ENCODE data around the gene NAE1. TPM values are rescaled to one million over a fixed set of nuclear protein-coding genes. Genes with fewer than 3 reads are reported as not detected.
"Not testable (repeated sequence)": the region's sequence is repeated elsewhere in the genome, so short reads cannot be mapped to it uniquely, and the experiment has no call there.

Gene NAE1
- 51.1 TPM for total RNA-seq

DNA sequence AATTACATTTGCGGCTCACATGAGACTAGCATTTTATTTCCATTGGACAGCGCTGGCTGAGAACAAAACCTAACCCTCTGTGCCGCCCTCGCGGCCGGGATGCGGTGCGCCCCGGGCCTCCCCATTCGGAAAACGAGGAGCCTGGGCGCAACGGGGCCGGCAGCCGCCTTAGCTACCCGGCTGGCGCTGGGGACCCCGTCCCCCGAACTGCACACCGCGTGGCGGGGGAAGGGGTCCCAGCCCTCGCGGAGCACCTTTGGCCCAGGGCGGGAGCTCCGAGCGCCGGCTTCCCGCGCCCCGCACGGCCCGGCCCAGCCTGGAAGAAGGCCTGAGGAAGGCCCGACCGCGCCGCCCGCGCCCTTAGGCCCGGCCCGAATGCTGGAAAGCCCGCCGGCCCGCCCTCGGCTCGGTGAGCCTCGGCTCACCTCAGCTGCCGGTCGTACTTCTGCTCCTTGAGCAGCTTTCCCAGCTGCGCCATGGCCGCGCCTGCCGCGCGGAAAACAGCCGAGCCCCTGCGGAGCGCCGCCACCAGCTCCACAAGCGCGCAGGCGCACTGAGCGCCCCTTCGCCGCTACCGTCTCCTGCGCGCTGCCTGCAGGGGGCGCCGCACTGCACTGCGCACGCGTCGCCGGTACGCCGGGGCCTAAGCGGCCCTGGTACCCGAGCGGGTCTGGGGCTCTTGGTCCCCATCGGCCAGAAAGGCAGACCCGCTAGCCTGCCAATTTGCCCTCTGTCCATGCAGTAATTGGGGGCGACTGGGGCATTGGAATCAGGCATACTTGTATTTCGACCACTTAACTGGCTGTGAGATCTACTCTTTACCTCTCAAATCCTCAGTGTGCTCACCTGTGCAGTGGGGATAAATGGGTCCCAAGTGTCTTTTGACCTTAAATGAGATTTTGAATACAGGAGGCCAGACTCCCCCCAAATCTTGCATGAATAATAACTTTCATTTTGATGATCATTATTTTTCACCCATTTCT, at the start of gene NAE1:
NAE1 (minus strand) TSS at position 555 of the 983 bp plus-strand sequence; CDS start at position 478, 77 bp downstream.
- DNase-seq: peak; percentile 96

DNA sequence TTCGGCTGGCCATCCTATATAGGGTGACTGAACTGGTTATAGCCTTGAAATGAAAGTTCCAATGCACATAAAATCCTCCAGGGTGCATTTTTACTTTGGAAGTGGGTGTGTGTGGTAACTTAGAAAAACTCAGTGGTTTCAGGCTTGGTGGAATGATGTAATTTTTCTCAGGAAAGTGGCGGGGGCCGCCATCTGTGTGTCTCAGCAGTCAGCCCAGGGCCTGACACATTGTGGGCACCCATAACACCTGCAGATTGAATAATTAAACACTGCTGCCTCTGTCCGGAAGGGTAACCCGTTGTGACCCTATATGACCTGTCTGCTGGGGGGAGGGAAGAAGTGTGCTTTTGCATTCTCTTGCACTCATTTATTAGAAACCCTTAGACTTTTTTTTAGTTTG, 47.3 kb upstream of the NAE1 start:
- no peak for DNase-seq

DNA sequence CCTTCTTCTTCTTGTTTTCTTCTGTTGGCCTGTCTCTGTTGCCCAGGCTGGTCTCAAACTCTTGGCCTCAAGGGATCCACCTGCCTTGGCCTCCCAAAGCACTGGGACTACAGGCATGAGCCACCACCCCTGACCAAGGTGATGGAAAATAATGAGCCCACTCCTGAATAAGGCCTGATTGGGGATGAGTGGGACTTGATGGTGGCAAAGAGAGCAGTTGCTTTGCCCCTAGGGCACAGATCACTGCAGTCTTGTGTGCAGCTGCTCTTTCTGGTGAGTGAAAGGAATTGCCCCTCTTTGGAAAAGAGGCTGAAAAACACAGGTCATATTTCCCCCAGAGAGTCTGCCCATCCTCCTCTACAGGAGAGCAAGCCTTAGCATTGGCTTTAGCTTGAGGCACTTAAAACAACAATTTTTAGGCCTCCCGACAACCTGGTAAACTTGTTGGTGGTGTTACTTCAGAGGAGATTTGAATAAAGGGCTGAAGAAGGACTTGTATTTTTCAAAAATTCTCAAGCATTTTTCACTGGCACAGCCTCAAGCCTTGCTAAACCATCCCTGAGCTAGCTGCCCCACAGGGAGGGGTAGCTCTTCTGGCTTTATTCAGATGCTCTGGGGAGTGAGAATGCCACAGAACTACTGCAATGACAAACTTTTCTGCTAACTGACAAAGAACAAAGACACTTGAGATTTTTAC, 43.5 kb upstream of the NAE1 start:
- DNase-seq: peak; percentile 13

DNA sequence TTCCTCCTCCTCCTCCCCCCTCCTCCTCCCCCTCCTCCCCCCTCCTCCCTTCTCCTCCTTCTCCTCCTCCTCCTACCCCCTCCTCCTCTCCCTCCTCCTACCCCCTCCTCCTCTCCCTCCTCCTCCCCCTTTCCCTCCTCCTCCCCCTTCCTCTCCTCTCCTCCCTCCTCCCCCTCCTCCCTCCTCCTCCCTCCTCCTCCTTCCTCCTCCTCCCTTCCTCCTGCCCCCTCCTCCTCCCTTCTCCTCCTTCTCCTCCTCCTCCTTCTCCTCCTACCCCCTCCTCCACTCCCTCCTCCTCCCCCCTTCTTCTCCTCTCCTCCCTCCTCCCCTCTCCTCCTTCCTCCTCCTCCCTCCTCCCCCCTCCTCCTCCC, 42.9 kb upstream of the NAE1 start:
- no peak for DNase-seq

DNA sequence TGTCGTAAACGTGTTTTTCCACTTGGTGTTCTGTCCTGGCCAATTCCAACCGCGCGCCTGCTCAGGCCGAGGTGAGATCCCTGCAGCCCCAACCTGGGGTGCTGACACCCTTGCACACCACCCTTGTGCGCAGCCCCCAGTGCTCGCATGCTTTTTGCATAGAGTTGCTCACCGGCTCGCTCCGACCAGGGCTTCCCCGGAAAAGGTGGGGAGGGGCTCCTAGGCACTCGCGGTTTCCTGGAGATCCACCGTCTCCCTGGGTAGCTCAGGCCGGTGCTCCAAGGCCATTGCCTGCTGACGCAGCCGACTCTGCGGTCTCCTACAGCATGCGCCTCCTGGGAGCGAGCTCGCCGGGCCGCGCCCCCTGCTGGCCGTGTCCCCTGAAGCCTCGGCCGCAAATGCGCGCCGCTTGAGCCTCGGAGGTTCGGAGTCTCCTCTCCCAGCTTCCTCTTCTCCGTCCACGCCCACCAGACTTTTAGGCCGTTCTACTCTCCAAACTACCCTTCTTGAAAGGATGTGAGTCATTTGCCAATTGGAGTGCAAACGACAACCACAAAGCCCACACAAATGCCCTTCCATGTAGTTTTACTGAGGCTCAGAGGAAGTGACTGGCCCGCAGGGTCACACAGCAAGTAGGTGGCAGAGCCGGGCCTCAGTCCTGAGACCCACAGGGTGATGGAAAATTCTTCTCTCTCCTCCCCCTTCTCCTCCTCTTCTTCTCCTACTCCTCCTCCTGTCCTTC, 42.3 kb upstream of the NAE1 start:
- DNase-seq: peak; percentile 85

DNA sequence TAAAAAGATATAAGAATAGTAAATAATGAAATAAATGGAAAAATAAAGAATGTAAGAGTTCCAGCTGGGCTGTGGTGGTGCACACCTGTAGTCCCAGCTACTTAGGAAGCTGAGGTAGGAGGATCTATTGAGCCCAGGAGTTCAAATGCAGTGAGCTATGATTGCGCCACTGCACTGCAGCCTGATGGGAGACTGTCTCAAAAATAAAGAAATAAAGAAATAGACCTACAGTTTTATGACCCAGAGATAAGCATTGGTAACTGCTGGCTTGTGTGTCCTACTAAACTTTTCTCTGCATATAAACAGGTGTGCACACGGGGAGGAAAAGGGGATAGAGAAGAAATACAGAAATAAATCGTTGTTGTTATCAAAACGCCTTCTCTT, 41.8 kb upstream of the NAE1 start:
- DNase-seq: no peak

DNA sequence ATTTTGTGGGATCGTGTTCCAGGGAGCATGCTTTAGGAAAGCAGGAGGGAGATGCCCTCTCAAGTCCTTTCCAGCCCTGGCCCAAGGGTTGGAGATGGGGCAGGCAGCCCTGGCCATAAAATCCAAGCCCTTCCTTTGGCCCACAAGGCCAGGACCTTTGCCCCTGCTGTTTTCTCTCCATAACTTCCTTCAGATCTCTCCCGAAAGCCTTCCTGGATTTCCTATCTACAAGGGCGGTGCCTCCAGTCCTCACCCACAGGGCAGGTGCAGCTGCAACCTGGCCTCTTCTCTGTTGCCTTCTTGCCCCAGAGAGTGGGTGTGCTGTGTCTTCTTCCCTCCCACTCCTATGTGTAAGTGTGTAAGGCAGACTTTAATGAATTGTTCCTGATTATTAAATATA, 41.1 kb upstream of the NAE1 start:
- DNase-seq: no peak

DNA sequence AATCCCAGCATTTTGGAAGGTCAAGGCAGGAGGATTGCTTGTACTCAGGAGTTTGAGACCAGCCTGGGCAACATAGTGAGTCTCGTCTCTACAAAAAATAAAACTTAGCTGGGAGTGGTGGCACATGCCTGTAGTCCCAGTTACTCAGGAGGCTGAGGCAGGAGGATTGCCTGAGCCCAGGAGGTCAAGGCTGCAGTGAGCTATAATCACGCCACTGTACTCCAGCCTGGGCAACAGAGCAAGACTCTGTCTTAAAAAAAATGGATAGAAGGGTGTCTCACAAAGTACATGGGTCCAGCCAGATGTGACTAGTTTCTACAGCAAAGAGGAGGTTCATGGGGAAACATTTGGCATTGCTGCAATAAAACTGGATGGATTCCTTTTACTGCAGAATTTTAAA, 40.6 kb upstream of the NAE1 start:
- DNase-seq: not testable (repeated sequence)

DNA sequence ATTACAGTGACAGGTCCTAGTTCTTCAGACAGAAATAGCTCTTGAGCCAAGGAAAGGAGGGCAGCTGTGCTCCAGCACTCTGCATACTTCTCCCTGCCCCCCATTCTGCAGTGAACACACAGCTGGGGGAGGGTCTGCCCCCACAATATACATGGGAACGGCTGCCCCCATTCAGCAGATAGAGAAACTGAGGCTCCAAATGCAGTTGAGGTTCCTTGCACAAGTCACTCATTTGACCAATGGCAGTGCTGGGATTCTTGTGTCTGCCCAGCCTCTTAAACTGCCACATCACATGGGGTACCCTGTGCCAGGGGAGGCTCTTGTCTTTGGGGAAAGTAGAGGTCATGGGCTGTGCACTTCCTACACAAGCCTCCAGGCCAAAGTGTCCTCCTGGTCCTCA, 38.6 kb upstream of the NAE1 start:
- DNase-seq: no peak

DNA sequence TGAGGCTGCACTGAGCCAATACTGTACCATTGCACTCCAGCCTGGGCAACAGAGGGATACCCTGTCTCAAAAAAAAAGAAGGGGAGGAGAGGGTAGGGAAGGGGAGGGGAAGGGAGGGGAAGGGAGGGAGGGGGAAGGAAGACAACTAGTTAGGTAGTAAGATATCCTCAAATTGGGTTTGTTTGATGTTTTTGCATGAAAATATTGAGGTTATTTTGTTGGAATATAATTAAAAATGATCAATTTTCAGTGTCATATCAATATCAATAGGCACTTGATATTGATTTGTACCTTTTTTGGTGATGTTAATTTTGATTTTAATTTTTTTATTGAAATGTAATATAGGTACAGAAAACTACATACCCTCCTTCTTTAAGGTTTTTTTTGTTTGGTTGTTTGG, 32.9 kb upstream of the NAE1 start:
- DNase-seq: no peak

DNA sequence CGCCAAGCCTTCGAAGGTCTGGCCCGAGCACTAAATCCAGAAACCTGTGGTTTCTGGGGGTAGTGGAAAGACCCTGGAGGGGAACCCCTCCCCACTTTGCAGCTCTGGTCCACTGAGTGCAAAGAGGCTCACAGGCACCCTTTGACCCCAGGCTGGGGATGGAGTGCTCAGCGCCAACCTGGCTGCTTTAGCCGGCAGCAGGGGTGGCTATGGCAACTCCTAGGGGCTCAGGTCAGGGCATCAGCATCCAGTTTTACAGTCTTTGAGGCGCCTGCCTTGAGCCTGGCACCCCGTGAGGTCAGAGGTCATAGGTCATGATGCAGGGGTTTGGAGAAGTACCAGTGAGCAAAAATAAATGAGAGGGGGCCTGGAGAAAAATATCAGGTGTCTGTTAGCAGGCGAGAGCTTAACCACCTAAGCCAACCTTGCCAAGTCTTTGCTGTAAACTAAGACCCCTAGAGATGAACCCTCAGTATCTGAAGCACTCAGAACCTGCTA, 31.3 kb upstream of the NAE1 start:
- no peak for DNase-seq

DNA sequence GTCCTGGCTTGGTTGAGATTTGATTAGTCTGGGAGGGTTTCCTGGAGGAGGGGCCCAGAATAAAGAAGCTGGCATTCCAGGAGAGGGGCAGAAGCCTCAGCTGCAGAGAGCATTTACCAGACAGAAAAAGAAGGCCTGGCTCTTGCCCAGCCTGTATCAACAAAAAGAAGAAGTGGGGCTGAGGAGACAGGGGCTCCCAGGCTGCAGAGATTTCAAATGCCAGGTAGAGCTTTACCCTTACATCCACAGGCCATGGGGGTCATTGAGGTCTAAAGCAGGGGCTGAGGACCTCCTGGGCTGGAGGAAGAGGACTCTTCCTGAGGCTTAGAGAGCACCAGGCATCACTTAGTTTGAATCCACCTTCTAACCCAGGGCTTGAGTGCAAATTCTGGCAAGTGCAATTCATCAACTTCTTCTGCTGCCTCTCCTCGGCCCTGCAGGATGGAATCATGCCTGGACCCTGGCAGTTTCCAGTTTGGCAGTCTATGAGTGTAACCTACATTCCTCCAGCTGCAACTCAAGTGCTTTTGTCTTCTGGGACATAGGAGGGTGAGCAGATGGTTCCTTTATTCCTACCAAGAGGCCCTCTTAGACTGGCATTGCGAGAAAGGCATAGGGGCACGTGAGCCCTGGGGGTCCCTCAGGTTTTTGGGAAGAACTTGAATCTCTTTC, 28.8 kb upstream of the NAE1 start:
- no peak for DNase-seq

DNA sequence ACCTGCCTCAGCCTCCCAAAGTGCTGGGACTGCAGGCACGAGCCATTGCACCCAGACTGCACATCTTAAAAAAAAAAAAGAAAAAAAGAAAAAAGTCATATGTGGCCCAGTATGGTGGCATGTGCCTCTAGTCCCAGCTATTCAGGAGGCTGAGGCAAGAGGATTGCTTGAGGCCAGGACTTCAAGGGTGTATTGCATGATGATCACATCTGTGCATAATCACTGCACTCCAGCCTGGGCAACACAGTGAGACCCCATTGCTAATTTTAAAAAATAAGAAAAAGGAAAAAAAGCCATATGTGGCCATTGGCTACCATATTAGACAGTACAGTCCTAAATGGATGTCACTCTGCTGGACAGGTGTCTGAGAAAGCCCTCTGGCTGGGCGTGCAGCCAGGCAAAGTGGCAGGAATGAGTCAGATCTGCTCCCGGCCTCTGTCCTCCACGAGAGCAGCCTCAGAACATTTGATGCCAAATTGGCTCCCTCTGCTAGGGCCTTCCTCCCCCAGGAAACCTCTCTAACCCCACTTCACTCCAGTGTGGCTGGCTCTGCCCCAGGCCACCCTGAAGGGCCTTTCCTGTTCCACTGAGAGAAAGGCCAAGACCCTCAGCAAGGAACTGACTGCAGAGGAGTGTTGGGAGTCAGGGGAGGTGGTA, 28.1 kb upstream of the NAE1 start:
- DNase-seq: peak; percentile 64

DNA sequence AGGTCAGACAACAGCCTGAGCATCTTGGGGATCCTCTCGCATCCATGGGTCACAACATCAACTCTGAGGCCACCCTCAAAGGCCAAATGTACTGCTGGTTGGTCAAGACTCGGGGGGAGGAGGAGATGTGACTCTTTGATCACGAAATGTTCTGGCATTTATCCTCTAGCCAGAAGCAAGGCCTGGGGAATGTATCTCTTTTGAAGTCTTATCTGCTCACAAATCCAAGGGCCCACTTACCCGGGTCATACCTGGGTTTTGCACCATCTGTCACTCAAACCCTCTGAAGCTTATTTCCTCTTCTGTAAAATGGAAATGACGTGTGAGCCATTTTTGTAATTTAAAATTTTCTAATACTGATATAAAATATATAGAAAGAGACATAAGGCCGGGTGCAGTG, 26.7 kb upstream of the NAE1 start:
- no peak for DNase-seq

DNA sequence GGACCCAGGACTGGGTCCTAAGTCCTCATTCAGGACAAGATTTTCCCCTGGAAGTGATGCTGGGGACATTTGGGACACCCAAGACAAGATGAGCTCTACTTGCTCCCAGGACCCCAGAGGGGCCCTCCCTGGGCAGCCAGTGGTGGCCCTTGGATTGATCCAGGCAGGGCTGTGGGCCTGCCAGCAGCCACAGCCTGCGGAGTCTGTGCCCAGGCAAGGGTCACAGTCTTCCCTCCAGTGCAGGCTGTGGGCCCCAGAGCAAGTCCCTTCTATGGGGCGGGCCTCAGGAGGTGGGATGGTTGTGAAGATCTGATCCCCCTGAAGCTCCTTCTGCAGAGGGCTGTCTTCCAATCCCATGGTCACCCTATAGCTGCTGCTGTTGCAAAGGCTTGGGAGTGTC, 26.0 kb upstream of the NAE1 start:
- DNase-seq: no peak

DNA sequence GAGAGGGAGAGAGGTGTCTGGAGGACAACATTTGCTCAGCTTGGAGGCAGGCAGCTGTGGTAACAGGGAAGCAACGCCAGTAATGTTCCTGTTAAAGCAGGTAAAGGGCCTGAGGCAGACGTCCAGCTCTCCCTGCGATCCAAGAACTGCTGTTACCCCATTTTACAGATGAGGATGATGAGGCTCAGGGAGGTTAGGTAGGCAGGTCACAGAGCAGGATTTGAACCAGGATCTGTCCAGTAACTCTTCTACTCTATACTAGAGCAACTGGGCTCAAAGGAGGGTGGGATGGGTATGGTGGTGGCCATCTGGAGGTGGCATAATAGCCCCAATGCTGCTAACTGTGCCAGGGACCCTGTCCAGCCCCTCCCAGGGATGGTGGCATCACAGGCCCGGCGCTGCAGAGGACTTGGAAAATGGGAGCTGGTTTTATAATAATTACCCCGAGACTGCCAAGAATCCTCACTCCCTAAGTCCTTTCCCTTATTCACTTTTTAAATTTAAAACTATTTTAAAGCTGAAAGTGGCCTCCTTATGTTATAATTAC, 25.5 kb upstream of the NAE1 start:
- DNase-seq: no peak

DNA sequence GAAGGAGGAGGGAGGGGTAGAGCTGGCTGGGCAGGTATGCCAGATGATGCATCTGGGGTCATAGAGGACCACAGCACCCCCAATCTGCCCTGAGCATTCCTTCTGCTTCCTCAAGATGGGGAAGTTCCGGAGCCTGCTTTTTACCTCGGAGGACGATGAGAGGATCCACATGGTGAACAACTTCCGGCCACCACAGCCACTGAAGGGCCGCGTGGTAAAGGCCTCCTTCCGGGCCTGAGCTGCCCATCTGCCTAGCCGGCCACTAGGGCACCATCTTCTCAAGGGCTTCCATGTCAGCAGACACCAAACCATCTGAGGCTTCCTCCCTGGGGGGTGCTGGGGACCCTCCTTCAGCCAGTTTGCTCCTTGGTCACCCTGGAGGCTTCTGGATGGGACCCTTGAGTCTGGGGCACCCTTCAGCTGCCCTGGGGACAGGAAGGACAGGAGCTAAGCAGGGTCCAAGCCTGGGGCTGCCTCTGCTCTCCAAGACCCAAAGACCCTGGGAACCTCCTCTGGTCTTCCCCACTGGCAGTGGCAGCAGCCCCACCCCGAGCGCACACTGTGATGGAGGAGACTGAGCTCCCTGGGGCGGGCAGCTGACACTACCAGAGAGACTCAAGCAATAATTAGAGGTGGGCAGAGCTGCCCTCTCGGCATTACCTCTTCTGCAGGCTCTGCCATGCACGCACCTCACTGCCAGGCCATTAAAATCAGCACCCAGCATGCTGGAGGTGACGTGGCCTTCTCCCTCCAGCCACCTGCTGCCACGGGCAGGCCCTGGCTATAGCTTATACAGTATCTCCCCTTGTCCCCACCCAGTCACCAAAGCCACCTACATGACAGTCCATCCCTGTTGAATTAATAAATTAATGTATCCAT, 22.7 kb upstream of the NAE1 start:
- no peak for DNase-seq

DNA sequence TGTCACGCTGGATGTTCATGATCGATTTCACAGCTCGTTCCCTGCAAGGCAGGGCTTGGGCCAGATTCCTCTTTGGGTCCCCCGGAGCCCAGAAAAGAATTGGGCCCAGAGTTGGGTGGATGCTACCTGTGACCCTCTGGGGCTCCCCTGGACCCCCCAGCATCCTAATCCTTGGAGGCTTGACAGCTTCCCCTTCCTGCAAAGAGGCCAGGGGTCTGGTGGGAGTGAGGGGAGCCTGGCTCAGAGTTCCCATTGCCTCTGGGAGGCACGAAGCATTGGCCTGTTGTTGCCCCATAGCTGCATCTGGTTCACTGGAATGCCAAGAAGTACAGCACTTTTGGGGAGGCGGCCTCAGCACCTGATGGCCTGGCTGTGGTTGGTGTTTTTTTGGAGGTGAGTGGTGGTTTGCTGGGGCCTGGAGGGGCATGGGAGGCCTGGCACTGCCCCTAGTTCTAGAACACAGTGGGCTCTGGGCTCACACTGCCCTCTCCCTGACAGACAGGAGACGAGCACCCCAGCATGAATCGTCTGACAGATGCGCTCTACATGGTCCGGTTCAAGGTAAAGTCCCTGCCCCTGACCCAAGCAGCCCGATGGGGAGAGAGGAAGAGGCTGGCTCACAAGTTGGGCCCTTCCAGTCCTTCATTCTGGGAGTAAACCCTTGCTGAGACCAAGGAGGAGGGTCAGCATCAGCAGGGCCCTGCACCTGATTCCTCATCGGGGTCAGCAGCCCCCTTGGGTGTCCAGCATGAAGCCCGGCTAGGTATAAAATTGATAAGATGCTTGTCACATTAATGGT, 20.6 kb upstream of the NAE1 start:
- DNase-seq: no peak

DNA sequence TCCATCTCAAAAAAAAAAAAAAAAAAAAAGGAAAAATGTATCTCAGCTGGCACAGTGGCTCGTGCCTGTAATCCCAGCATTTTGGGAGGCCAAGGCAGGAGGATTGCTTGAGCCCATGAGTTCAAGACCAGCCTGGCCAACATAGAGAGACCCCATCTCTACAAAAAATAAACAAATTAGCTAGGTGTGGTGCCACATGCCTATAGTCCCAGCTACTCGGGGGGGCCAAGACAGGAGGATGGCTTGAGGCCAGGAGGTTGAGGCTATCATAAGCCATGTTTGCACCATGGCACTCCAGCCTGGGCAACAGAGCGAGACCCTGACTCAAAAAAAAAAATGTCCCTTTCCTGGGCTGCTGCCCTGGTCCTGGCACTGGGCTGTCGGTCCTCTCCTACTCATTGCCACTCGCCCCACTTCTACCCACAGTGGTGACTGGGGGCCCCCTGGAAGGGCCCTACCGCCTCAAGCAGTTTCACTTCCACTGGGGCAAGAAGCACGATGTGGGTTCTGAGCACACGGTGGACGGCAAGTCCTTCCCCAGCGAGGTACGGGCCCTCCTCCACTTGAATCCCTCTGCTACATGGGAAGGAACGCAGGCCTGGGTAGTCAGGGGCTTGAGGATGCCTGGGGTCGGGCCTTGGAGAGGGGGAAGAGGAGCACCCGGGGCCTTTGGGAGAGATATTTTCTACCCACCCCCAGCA, 19.5 kb upstream of the NAE1 start:
- no peak for DNase-seq

Data from tongue (tissue), 2 donors.